ENCODE measurements around the gene KLHL24. TPM values are rescaled to one million over a fixed set of nuclear protein-coding genes. Genes with fewer than 3 reads are reported as not detected.

KLHL24 gene
- total and polyA plus RNA-seq, 2 of the 13 experiments (the other 11 are each of a cell fraction or from before 2014, with no cell fraction given): 6.9 to 15.7 TPM

- TF ChIP-seq ZBTB44 (CRISPR knock-in tag; IDR thresholded peaks at IDR 0.05): no peak
- no peak for TF ChIP-seq SUZ12 (IDR thresholded peaks at IDR 0.05; ENCODE audit: low read depth, low read length)
- no peak for TF ChIP-seq ZNF883 (CRISPR knock-in tag; IDR thresholded peaks at IDR 0.05; ENCODE audit: not compliant biosample characterization)
- no peak for TF ChIP-seq RBM22 (optimal IDR thresholded peaks at IDR 0.05; ENCODE audit: low read length)
- no peak for TF ChIP-seq CTCF (CRISPR knock-in tag; IDR thresholded peaks at IDR 0.05)
- TF ChIP-seq PHF20 (CRISPR knock-in tag; IDR thresholded peaks at IDR 0.05): peak; percentile 11; the same call in 1 of the 2 replicates
- TF ChIP-seq ZKSCAN8 (CRISPR knock-in tag; IDR thresholded peaks at IDR 0.05; ENCODE audit: borderline replicate concordance): no peak
- 0 out of 2 replicates have a peak, but pooled peaks have one; percentile 62 for TF ChIP-seq ELF4 (CRISPR knock-in tag; IDR thresholded peaks at IDR 0.05; ENCODE audit: borderline replicate concordance)
- no peak for TF ChIP-seq MTF2 (CRISPR knock-in tag; IDR thresholded peaks at IDR 0.05; ENCODE audit: borderline replicate concordance)
- TF ChIP-seq POLR2A (IDR thresholded peaks at IDR 0.05; ENCODE audit: insufficient read depth in 1 of 2, low read depth in 2 of 2, low read length in 2 of 2): peak in 1 of 2 experiments; percentile 56; a peak in 3 of 4 replicates
- no peak for TF ChIP-seq ZNF160 (CRISPR knock-in tag; IDR thresholded peaks at IDR 0.05)
- TF ChIP-seq FOSL1 (CRISPR knock-in tag; IDR thresholded peaks at IDR 0.05; ENCODE audit: borderline replicate concordance): no peak
- no peak for TF ChIP-seq NR3C1 (CRISPR knock-in tag; IDR thresholded peaks at IDR 0.05)
- TF ChIP-seq ZFY (CRISPR knock-in tag; IDR thresholded peaks at IDR 0.05): peak; percentile 56
- TF ChIP-seq SPEN (CRISPR knock-in tag; IDR thresholded peaks at IDR 0.05; ENCODE audit: low read depth): peak; percentile 60
- no peak for TF ChIP-seq ZNF3 (CRISPR knock-in tag; IDR thresholded peaks at IDR 0.05)
- TF ChIP-seq ZSCAN31 (CRISPR knock-in tag; IDR thresholded peaks at IDR 0.05; ENCODE audit: low read depth): 0 out of 2 replicates have a peak, but pooled peaks have one; percentile 15
- TF ChIP-seq IRF1 (CRISPR knock-in tag; IDR thresholded peaks at IDR 0.05; ENCODE audit: low read depth): no peak
- no peak for TF ChIP-seq ZZZ3 (CRISPR knock-in tag; IDR thresholded peaks at IDR 0.05; ENCODE audit: borderline replicate concordance)
- TF ChIP-seq CC2D1A (CRISPR knock-in tag; IDR thresholded peaks at IDR 0.05): no peak
- no peak for TF ChIP-seq ZNF280B (CRISPR knock-in tag; IDR thresholded peaks at IDR 0.05; ENCODE audit: borderline replicate concordance)
- TF ChIP-seq CREBL2 (CRISPR knock-in tag; IDR thresholded peaks at IDR 0.05; ENCODE audit: borderline replicate concordance): no peak
- TF ChIP-seq ZNF678 (CRISPR knock-in tag; IDR thresholded peaks at IDR 0.05): no peak
- no peak for TF ChIP-seq ELF1 (CRISPR knock-in tag; IDR thresholded peaks at IDR 0.05)
- TF ChIP-seq ZNF510 (CRISPR knock-in tag; IDR thresholded peaks at IDR 0.05; ENCODE audit: low read depth): no peak
These were observed 1.0 kb downstream of the KLHL24 start (continued) for GRCh38 chr3:183636221-183637105.

All from HepG2 (cell line).